Neutrophil (primary cell): ENCODE data around the gene ORC1.

ENCODE experiments used
- H3K27ac ChIP-seq: fragments of 200-600 bp; sonication (generic); 2 replicates; pipeline ENCODE4 v1.5.1; 2016; ENCODE audit warnings: mild to moderate bottlenecking, moderate library complexity
- H3K27me3 ChIP-seq: fragments of 200-600 bp; sonication (generic); 2 replicates; pipeline ENCODE4 v1.6.0; 2016; ENCODE audit warnings: mild to moderate bottlenecking
- H3K36me3 ChIP-seq: fragments of 200-600 bp; sonication (generic); 2 replicates; pipeline ENCODE4 v1.5.1; 2017
- H3K4me1 ChIP-seq, 2 experiments: fragments of 200-600 bp in 1 of 2; sonication (generic) in 1 of 2; 1 replicate in 1 of 2; 2 replicates in 1 of 2; pipeline versions ENCODE4 v1.5.1 to v1.6.1; 2013 to 2016; ENCODE audit warnings: low read depth in 1 of 2, low read length in 1 of 2, mild to moderate bottlenecking in 1 of 2, moderate library complexity in 1 of 2; ENCODE audit not compliant: control insufficient read depth in 1 of 2, insufficient read depth in 1 of 2
- H3K4me3 ChIP-seq, 2 experiments: fragments of 200-600 bp in 1 of 2; sonication (generic) in 1 of 2; 1 replicate in 1 of 2; 2 replicates in 1 of 2; pipeline ENCODE4 v1.5.1; 2013 to 2016; ENCODE audit warnings: low read depth in 1 of 2, low read length in 1 of 2, mild to moderate bottlenecking in 1 of 2, moderate library complexity in 1 of 2
- H3K9me3 ChIP-seq: fragments of 200-600 bp; sonication (generic); 2 replicates; pipeline ENCODE4 v1.5.1; 2016
- CTCF ChIP-seq: fragments of 200-600 bp; sonication (generic); IDR thresholded peaks from 2 replicates; pipeline ENCODE4 v1.5.1; 2016; ENCODE audit warnings: antibody characterized with exemption

Gene ORC1

GRCh38 chr1:52345252-52345651, 59.0 kb downstream of the ORC1 start:
- no peaks in the 10 kb centered on the region for H3K4me1 ChIP-seq
- no peak overlapping the region for H3K27ac ChIP-seq
- H3K4me3 ChIP-seq: no peak overlapping the region
- no peak for TF ChIP-seq CTCF
- H3K9me3 ChIP-seq: no peaks in the 10 kb centered on the region
- H3K27me3 ChIP-seq: no peaks in the 10 kb centered on the region
- H3K36me3 ChIP-seq: peaks cover 3% of the 10 kb centered on the region

GRCh38 chr1:52343979-52344378, 60.2 kb downstream of the ORC1 start:
- no peaks in the 10 kb centered on the region for H3K36me3 ChIP-seq
- TF ChIP-seq CTCF: no peak
- no peaks in the 10 kb centered on the region for H3K4me1 ChIP-seq
- H3K4me3 ChIP-seq: no peak overlapping the region
- no peak overlapping the region for H3K27ac ChIP-seq
- no peaks in the 10 kb centered on the region for H3K9me3 ChIP-seq
- no peaks in the 10 kb centered on the region for H3K27me3 ChIP-seq

GRCh38 chr1:52341655-52342260, 62.5 kb downstream of the ORC1 start:
- H3K36me3 ChIP-seq: no peaks in the 10 kb centered on the region
- H3K27me3 ChIP-seq: no peaks in the 10 kb centered on the region
- H3K4me1 ChIP-seq: no peaks in the 10 kb centered on the region
- no peak overlapping the region for H3K4me3 ChIP-seq
- H3K9me3 ChIP-seq: no peaks in the 10 kb centered on the region
- H3K27ac ChIP-seq: no peak overlapping the region
- TF ChIP-seq CTCF: no peak

GRCh38 chr1:52337439-52337838, 66.8 kb downstream of the ORC1 start:
- no peak for TF ChIP-seq CTCF
- Histone ChIP-seq H3K4me1 (no peaks in the 10 kb centered on the region), H3K27me3 (no peaks in the 10 kb centered on the region), H3K36me3 (no peaks in the 10 kb centered on the region), H3K4me3 (no peak overlapping the region), H3K9me3 (no peaks in the 10 kb centered on the region), H3K27ac (no peak overlapping the region)

- no peaks in the 10 kb centered on the region for H3K36me3 ChIP-seq
Observed at GRCh38 chr1:52334906-52335528, 69.2 kb downstream of the ORC1 start.

More at GRCh38 chr1:52334906-52335528, 69.2 kb downstream of the ORC1 start:
- no peaks in the 10 kb centered on the region for H3K27me3 ChIP-seq
- H3K27ac ChIP-seq: no peak overlapping the region
- TF ChIP-seq CTCF: no peak
- H3K9me3 ChIP-seq: no peaks in the 10 kb centered on the region
- H3K4me1 ChIP-seq: no peaks in the 10 kb centered on the region
- H3K4me3 ChIP-seq: no peak overlapping the region
